Heart left ventricle (tissue), 13 donors: ENCODE measurements around the gene CABLES1.

Source experiments
- CTCF ChIP-seq, 12 donors: fragments of 200-600 bp; sonication (generic) in 4 of 12; IDR thresholded peaks; one replicate each; pipeline versions ENCODE4 v1.5.0 to v1.8.0; 2018 to 2022; ENCODE audit warnings: antibody characterized with exemption in 12 of 12, mild to moderate bottlenecking in 5 of 12
- POLR2A ChIP-seq, 2 donors: fragments of 450-650 bp; IDR thresholded peaks; one replicate each; pipeline ENCODE4 v1.6.1; 2017; ENCODE audit warnings: antibody characterized with exemption in 2 of 2, mild to moderate bottlenecking in 2 of 2, moderate library complexity in 2 of 2
- donor health status: ischemic (EF 13 %, LVEDD 7.1; RV severe dilation, severe dysfunction).
- donor health status: DM: no; HTN: yes; CAD: no.
- donor health status: DM: no; HTN: no; CAD: no.
- donor health status: ischemic (EF 25% LVEDD 6.9; RV normal size, moderate dysfunction).
- donor health status: ischemic (EF 25% LVEDD 5.7; RV mildly dilated, moderate dysfunction).
- donor health status: ischemic (EF 35%, LVEDD 5.7; RV mildly dilated, moderate dysfunction).
- donor health status: nonischemic (EF 11% LVEDD 7.7; RV severe dilation, severe dysfunction).
- donor health status: DM: yes; HTN: yes; CAD: no.
- donor health status: PGD.
- donor health status: ischemic (EF 29% LVEDD 5.4; RV normal size, mild dysfunction).
- donor health status: nonischemic (EF 23%, LVEDD 6.1; RV moderate dilation, normal function).

GRCh38 chr18:23162473-23162872 lies 27.2 kb downstream of the CABLES1 start:
- TF ChIP-seq CTCF (IDR thresholded peaks at IDR 0.05) (no peak), POLR2A (IDR thresholded peaks at IDR 0.05) (no peak)
